ENCODE results near the gene PXK.
"Not testable (repeated sequence)": the region's sequence is repeated elsewhere in the genome, so short reads cannot be mapped to it uniquely, and the experiment has no call there.

Gene PXK

DNA sequence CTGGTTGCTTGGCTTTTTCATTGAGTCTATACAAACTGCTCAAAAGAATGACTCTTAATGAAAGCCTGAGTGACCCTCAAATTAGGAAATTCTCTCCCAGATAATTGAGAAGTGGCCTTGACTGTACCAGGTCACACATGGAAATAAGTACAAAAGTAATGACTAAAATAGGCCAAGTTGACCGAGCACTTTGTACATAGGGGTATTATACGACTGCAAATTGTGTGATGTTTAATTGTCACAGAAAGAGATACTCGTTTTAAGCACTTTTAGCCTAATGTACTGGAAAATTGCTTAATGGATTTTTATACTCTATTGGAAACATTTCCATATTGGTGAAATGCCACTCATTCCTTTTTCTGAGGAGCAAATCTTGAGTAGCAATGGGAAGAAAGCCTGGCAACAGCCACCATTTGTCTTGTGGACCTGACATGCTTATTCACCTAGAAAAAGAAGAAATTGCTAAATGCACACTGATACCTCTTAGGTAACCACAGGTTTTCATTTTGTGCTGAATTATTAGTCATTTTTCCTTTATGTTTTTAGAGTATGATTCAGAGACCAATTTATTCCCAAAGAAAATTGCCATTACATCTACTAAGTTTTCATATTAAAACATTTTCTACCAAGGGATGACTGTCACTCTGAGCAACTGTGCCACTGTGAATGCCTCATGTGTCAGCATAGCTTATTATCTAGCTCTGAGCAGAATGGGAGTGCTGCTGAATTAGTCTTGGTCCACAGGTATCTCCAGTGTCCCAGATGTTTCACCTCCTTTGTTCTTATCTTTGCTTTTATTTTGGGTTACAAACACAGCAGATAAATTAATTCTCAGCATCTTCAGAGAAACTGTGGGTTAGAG lies 8.9 kb upstream of the PXK start:
- DNase-seq (ENCODE audit: low read depth in 2 of 2) = no peak

DNA sequence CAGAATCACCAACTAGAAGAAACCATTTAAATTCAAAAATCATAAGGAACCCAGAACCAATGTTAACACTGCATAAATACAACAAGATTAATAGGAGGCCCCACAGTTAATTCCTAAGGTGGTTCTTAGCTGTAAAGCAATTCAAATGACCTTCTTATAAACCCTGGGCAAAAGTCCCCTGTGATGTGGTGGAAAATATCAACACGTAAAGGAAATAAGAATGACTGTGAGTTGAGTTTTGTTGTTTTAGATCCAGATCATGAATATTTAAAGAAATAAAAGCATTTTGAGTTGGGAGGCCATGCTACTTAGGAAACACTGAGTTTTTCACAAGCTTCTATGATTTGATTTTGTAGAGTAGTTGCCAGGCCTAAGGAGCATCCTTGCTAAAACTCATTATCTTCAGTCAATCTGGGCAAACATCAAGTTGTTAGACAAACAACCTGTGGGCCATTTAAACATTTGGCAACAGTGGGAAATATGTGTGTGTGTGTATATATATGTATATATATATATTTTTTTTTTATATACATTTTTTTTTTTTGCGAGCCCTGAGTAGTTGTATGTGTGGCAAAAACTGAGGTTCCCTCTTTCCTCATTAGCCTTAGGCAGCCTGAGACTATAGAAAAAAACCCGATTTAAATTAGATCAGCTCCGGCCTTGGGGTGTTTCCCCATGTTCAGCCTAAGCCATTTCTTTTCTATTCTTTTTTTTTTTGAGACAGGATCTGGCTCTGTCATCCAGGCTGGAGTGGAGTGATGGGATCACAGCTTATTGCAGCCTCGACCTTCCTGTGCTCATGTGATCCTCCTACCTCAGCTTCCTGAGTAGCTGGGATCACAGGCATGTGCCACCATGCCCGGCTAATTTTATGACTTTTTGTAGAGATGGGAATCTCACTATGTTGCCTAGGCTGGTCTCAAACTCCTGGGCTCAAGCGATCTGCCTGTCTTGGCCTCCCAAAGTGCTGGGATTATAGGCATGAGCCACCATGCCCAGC lies 8.0 kb upstream of the PXK start:
- no peak for DNase-seq (ENCODE audit: low read depth in 2 of 2)

DNA sequence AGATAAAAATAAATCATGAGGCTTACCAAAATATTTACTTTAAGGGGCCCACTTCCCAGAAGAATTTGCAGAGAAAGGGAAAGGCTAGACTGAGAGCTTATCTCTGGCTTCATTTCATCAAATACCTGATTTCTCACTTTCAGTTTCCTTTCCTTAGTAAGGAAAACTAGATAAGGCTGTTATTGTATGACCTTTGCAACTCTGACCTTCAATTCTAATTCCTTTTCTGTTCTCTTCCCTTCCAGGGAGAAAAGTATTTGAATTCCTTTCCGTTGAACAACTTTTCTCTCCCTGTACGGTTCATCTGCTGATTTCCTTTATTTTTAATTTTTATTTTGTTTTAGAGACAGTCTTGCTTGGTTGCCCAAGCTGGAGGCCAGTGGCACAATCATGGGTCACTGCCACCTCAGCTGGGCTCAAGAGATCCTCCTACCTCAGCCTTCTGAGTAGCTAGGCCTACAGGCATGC lies 7.1 kb upstream of the PXK start:
- no peak for DNase-seq (ENCODE audit: low read depth in 2 of 2)

DNA sequence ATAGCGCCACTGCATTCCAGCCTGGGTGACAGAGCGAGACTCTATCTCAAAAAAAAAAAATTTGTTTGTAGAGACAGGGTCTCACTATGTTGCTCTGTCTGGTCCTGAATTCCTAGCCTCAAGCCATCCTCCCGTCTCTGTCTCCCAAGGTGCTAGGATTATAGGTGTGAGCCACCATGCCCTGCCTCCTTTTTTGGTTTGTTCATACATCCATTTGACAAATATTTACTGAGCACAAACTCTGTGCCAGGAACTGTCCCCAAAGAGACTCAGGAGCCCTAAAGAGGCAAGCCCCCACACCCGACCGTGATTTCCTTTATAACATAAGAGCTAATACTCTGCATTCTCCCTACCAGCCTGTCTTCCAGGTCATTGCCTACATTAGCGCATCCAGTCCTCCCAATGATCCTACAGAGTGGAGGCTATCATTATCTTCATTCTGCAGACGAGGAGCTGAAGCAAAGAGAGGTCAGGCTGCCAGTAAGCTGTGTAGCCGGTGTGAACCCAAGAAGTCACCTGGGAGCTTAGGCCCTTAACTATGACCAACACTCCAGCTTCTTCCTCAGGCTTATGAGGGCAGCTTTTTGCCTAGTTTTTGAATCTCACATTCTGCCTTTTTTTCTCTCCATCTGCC lies 6.3 kb upstream of the PXK start:
- DNase-seq (ENCODE audit: low read depth in 2 of 2) = no peak

DNA sequence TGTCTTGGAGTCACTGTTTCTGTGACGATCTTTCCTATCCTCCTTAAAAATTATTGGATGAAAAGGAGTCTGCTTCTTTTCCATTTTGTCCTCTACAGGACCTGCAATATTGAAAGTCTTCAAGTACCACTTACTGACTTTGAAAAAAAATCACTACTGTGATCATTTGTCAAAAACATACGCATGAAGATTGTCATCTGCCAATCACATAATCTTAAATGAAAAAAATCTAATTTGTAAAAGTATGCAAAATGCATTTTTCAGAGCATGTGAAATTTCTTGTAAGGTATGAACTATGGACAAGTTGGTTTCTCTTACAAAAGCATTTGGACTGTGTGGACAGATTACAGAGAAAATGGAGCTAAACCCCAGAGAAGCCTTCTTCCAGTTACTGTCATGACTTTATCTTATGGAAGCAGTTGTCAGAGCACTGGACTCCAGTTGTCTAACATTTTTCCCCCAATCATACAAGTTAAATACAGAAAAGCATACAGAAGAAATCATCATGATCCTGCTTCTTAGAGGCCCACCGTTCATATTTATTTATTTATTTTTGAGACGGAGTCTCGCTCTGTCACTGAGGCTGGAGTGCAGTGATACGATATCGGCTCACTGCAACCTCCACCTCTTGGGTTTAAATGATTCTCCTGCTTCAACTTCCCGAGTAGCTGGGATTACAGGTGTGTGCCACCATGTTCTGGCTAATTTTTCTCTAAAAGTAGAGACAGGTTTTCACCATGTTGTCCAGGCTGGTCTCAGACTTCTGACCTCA lies 3.4 kb upstream of the PXK start:
- DNase-seq (ENCODE audit: low read depth in 2 of 2) = no peak

DNA sequence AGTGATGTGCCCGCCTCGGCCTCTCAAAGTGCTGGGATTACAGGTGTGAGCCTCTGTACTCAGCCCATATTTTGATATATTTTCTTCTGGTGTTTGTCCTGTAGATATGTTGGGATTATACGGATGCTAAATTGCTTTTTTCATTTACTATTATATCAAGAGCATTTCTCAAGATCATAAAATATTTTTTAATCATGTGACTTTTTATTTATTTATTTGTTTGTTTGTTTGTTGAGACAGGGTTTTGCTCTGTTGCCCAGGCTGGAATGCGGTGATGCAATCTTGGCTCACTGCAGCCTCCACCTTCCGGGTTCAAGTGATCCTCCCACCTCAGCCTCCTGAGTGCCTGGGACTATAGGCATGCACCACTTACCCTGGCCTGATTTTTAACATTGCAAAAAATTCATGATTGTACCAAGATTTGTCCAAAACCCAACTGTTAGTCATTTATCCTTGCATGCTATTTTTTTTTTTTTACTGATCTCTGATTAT lies 2.7 kb upstream of the PXK start:
- DNase-seq (ENCODE audit: low read depth in 2 of 2) = no peak

DNA sequence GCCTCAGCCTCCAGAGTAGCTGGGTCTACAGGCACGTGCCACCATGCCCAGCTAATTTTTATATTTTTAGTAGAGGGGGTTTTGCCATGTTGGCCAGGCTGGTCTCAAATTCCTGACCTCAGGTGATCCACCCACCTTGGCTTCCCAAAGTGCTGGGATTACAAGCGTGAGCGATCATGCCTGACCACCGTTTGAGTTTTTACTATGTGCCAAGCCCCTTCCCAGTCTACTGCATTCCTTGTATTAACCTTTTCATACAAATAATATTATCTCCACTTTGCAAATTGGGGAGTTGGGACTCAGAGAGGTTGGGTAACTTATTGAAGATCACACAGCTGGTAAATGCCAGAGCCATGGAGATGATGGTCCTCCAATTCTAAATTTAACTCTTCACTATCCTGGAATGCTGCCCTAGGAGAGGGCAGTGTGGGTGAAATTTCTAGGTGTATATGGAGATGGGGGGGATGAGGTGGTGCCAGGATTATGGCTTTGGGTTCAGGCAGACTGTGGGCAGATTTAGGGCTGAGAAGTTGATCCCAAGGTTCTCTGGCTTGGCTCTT lies 1.0 kb upstream of the PXK start:
- no peak for DNase-seq (ENCODE audit: low read depth in 2 of 2)

DNA sequence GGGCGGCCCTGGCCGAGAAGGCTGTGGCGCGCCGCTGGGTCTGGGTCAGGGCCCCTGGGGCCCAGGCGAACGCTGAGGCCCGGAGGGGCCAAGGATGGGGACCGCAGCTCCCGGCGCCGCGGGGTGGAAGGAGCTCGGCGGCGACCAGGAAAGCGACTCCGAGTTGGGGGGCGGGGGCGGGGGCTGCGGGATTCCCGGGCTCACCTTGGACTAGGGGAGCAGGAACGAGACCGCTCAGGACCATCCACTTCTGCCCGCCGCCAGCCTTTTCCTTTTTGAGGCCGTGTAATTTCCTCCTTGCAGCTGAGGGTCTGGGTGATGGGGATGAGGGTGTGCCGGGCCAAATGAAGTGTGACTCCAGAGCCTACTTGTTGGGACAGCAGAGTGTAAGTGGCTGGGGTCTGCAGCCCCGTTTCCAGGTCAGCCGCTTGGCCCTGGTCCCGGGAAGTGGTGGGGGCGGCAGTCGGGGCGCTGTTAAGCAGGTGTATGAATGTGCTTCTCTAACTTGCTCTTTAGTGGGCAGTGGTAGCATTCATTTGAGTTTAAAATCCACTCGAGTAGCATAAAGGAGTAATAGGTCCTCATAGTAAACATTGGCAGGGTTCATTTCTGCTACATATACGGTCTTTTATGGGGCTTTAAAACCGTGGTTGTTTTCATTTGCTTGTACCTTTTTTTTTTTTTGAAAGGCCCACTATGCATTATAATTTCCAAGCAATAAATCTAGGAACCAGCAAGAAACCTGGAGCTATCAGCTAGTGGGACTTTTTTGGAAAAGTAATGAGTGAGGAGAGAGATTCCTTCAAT lies 717 bp downstream of the PXK start:
- DNase-seq (ENCODE audit: low read depth in 2 of 2) = no peak

DNA sequence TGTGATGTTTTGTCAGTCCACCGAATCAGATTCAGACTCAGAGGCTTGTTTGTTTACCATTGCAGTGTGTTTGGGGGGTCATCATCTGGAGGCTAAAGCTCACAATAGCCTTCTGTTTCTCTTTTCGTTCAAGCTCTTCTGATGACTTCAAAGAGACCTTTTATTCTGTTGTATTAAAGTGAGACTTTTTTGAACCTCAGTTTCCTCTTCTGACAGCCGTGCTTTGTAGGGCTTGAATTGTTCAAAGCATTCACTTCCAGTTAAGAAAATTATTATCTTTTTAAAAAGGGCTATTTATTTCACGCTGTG lies 1.3 kb downstream of the PXK start:
- DNase-seq (ENCODE audit: low read depth in 2 of 2) = no peak

DNA sequence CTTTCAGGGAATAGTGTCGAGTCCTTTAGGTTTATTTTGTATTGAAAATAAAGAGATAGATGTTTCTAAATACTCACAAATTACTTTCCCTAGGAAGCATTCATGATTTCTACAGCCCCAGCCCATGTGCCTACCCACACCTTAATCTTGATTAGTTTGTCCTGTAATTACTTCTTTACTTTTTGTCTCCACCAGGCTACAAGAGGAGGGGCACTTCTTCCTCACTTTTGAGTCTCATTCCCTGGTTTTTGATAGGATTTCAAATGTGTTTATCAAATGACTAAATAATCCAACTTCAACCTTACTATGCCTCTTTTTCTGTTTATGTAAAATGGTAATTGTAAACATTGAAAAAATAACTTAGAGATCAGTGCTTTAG lies 1.8 kb downstream of the PXK start:
- no peak for DNase-seq (ENCODE audit: low read depth in 2 of 2)

DNA sequence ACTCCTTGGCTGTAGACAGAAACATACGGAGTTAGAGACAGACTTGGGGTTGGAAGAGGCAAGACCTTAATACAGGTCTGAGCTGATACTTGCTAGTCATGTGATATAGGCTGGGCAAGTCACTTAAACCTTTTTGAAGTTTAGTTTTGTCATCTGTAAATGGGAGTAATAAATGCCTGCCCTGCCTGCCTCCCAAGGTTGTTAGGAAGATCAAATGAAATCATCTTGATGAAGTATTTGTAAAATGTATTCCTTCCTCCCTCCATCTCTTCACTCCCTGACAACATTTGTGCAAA lies 2.9 kb downstream of the PXK start:
- no peak for DNase-seq (ENCODE audit: low read depth in 2 of 2)

DNA sequence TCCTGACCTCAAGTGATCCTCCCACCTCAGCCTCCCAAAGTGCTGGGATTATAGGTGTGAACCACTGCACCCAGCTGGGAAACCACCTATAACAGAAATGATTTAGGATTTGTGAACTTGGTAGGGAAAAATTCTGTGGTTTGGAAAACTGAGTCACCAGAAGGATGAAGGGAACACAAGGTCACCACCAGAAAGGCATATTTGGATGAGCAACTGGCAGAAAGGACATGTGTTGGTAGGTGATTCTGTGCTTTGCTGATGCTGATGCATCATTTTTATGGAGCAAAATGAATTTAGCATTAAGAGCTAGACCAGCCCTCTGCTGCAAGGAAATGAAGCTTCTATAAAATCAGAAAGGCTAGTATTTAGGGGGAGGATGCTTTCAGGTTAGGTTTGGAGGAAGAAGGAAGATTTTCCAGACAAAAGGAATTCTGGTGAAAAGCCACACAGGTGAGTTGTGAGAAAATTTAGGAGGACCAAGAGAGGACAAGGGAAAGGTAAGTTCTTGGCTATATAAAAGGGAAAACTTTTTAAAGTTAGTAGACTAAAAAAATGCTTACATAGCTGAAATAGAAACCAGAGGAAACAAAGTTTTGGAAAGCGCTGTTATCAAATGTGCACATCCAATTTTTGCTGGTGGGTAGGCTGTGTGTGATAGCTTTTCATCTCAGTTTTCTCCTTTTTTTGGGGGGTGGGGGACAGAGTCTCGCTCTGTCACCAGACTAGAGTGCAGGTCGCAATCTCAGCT lies 3.6 kb downstream of the PXK start:
- no peak for DNase-seq (ENCODE audit: low read depth in 2 of 2)

DNA sequence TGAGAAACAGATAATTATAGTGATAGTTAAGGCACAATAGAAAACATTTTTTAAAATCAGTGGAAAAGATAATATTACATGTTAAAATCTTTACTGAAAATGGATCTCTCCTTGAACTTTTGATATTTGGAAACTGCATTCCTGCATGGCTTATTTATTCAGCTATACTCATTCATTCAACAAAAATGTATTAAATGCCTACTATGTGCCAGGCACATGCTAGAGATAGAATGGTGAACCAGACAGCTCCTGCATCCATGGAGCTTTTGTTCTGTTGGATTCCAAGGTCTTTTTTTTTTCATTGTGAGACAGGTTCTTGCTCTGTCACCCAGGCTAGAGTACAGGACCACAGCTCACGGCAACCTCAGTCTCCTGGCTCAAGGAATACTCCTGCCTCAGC lies 4.5 kb downstream of the PXK start:
- DNase-seq (ENCODE audit: low read depth in 2 of 2) = no peak

DNA sequence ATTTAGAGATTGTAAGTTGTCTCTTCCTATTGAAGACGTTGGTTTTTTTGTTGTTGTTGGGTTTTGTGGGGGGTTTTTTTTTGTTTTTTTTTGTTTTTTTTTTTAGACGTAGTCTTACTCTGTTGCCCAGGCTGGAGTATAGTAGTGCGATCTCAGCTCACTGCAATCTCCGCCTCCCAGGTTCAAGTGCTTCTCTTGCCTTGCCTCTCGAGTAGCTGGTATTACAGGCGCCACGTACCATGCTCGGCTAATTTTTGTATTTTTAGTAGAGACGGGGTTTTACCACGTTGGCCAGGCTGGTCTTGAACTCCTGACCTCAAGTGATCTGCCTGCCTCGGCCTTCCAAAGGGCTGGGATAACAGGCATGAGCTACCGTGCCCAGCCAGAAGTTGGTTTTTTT lies 6.5 kb downstream of the PXK start:
- DNase-seq (ENCODE audit: low read depth in 2 of 2) = not testable (repeated sequence)

DNA sequence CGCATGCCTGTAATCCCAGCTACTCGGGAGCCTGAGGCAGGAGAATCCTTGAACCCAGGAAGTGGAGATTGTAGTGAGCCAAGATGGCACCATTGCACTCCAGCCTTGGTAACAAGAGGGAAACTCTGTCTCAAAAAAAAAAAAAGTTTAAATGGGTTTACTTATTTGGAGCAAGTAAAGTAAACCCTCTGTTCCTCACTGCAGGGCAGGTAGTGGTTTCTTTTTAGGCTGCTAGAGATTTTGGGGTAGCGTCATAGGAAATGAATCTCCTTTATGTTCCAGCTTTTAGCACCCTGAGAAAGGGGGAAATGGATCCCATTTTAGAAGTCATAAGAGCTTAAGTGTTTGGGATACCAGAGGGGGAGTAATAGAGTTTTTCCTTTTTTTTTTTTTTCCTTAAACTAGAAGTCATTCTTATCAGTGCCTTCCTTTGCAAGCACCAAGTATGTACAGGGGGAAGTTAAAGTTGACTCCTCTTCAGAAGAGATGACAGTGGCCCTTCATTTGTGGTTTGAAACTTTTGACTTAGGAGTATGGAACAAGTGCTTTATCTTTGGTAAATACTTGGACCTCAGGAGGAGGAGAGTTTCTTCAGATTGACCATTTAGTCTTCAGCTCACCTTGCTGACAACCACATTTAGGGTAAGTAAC lies 8.0 kb downstream of the PXK start:
- no peak for DNase-seq (ENCODE audit: low read depth in 2 of 2)

DNA sequence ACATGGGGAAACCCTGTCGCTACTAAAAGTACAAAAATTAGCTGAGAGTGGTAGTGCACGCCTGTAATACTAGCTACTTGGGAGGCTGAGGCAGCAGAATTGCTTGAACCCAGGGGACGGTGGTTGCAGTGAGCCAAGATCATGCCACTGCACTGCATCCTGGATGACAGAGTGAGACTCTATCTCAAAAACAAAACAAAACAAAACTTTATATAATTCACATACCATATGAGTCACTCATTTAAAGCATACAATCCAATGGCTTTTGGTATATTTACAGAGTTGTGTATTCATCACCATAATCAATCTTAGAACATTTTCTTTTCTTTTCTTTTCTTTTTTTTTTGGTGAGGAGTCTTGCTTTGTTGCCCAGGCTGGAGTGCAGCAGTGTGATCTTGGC lies 8.7 kb downstream of the PXK start:
- no peak for DNase-seq (ENCODE audit: low read depth in 2 of 2)

DNA sequence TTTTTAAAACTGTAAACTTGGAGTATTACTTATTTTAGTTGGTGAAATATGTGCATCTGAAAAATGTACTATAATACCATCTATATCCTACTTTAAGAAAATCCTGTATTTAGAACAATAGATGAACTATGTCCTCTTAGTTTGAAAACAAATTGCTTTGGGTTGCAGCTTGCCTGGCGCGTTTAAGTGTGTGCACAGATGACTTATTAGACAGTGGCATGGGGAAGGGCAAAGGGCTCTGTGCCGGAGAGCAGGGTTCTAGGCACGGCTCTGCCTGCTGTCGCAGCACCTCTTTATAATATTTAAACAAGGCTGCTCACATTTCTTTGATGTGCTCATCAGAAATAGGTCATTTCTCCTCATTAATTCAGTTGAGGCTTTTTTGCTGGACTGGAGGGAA lies 10.0 kb downstream of the PXK start:
- DNase-seq (ENCODE audit: low read depth in 2 of 2) = no peak

DNA sequence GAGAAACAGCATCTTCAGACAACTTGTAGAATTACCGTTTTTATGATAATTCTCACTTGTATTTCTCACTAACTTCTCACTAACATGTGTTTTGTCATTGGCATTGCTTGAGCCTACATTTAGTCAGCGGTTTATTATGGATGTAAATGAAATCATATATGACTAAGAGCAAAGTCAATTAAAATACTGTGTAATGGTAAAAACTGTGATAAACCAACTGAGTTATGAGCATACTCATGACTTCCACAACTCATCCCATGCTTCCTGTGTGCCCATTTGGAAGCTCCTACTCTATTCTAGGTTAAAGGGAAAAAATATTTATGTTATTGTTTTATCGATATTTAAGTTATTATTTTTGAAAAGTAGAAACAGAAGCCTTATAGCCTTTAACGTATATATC lies 12.8 kb downstream of the PXK start:
- DNase-seq (ENCODE audit: low read depth in 2 of 2) = no peak

DNA sequence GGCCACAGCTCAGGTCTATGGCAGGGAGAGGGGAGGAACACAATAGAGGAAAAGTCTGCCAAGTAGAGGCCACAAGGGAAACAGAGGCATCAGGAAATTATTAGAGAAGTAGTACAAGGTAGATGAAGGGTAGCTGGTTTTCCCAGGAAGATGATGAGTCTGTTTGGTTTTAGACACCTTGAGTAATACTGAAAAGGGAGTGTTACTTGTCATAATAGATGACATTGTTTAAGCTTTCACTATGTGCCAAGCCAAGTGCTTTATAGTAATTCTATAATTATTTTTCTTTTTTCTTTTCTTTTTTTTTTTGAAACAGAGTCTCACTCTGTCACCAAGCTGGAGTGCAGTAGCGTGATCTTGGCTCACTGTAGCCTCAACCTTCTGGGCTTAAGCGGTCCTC lies 13.7 kb downstream of the PXK start:
- DNase-seq (ENCODE audit: low read depth in 2 of 2) = no peak

All from stimulated activated CD4-positive, alpha-beta T cell treated with anti-CD3 and anti-CD28 coated beads, Interleukin-4, amount 100 ng/mL, for 48 hours (primary cell).